ENCODE results near the gene HS1BP3.

DNA sequence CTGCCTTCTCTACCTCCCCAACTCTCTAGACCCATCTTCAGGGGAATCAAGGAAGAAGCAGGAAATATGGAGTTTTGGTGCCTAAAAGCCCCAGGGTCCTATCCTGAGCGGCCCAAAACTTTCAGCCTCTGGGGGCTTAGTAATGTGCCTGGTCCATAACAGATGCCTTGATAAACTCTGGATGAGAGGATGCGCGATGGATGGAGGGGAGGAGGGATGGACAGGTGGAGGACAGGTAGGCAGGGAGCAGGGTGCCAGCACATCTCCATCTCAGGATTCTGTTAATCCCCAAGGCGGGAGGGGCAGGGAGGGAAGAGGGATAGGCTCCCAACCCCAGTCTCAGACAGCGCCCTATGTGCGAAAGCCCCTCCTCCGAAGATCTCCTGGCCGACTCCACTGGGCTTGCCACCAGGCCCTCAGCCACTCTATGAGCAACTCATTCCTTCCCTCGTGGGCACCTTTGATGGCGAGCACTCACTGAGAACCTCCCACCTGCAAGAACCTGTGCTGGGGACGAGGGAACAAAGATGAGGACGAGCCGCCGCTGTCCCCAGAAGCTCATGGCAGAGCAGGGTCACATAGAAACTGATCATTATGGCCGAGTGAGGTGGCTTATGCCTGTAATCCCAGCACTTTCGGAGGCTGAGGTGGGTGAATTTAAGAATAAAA lies 23.1 kb downstream of the HS1BP3 start:
- TF ChIP-seq, protein P1, sequence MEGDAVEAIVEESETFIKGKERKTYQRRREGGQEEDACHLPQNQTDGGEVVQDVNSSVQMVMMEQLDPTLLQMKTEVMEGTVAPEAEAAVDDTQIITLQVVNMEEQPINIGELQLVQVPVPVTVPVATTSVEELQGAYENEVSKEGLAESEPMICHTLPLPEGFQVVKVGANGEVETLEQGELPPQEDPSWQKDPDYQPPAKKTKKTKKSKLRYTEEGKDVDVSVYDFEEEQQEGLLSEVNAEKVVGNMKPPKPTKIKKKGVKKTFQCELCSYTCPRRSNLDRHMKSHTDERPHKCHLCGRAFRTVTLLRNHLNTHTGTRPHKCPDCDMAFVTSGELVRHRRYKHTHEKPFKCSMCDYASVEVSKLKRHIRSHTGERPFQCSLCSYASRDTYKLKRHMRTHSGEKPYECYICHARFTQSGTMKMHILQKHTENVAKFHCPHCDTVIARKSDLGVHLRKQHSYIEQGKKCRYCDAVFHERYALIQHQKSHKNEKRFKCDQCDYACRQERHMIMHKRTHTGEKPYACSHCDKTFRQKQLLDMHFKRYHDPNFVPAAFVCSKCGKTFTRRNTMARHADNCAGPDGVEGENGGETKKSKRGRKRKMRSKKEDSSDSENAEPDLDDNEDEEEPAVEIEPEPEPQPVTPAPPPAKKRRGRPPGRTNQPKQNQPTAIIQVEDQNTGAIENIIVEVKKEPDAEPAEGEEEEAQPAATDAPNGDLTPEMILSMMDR (IDR thresholded peaks at IDR 0.05; ENCODE audit: insufficient read depth, low read depth, low read length) = no peak
- TF ChIP-seq EZH2 (IDR thresholded peaks at IDR 0.05; ENCODE audit: insufficient read depth, low read length) = no peak

Data from astrocyte (in vitro differentiated cells and primary cell).